ENCODE measurements around the gene LYPD8. TPM values are rescaled to one million over a fixed set of nuclear protein-coding genes. Genes with fewer than 3 reads are reported as not detected.

Gene LYPD8
- total and polyA plus RNA-seq, 2 donors (not counting 3 experiments of a cell fraction or from before 2014, with no cell fraction given) = not detected

- H3K4me2 ChIP-seq (ENCODE audit: insufficient read depth, low read length) = no peak within 1 kb of the TSS
- TF ChIP-seq CTCF (IDR thresholded peaks at IDR 0.05; ENCODE audit: extremely low read depth in 1 of 2, insufficient read depth in 1 of 2, low read depth in 1 of 2, low read length in 2 of 2) (no peak), GATA2 (IDR thresholded peaks at IDR 0.05; ENCODE audit: insufficient read depth, insufficient read length, low read depth, low read length) (no peak), MAX (IDR thresholded peaks at IDR 0.05; ENCODE audit: insufficient read depth, insufficient read length) (no peak)
- no peak within 1 kb of the TSS for H3K4me3 ChIP-seq (replicated peaks in 1 of 3; ENCODE audit: insufficient read depth in 1 of 3, low read depth in 1 of 3, low read length in 3 of 3)
- H3K4me1 ChIP-seq (ENCODE audit: control insufficient read depth, extremely low read depth, insufficient read depth, low read length) = no peaks in the 10 kb centered on the region
- H3K27ac ChIP-seq (ENCODE audit: insufficient read depth, low read depth, low read length) = no peak within 1 kb of the TSS
- no peaks in the 10 kb centered on the region for H3K27me3 ChIP-seq (ENCODE audit: control insufficient read depth in 2 of 2, insufficient read depth in 2 of 2, low read length in 2 of 2)
- H3K9me1 ChIP-seq (replicated peaks; ENCODE audit: control insufficient read depth, extremely low read depth, insufficient read depth, low read length) = no peaks in the 10 kb centered on the region
- dilution Hi-C loops (cut with MboI; ENCODE audit: extremely low pct_ligation_motif_present, low sequenced_read_pairs) = no loop called here
- intact Hi-C loops (cut with micrococcal nuclease) = no loop called here
- no peaks in the 10 kb centered on the region for H3K9me3 ChIP-seq (replicated peaks; ENCODE audit: control insufficient read depth, insufficient read depth, low read length)
- H3K36me3 ChIP-seq (ENCODE audit: control insufficient read depth in 2 of 2, extremely low read depth in 1 of 2, insufficient read depth in 2 of 2, low read length in 2 of 2) = no peaks in the 10 kb centered on the region
- H3K79me2 ChIP-seq (ENCODE audit: control insufficient read depth, insufficient read depth, low read length) = no peaks in the 10 kb centered on the region
- FAIRE-seq (no peak), DNase-seq (ENCODE audit: low read depth, low spot score) (no peak)
- no peaks in the 10 kb centered on the region for H4K20me1 ChIP-seq (replicated peaks; ENCODE audit: control insufficient read depth, extremely low read depth, insufficient read depth, low read length)
- no peak within 1 kb of the TSS for H2AFZ ChIP-seq (ENCODE audit: low read depth, low read length)
- H3K9ac ChIP-seq (replicated peaks; ENCODE audit: extremely low read depth, insufficient read depth, low read length) = no peak within 1 kb of the TSS
- POLR2A ChIA-PET = no interaction called here
- CTCF ChIA-PET = no interaction called here
- BruUV-seq (replicated peaks) = no TSS peak
Measured at GRCh38 chr1:248702714-248703113, 52.8 kb downstream of the LYPD8 start, which contains the start of gene OR14I1. Gene OR14I1, minus strand, starts transcription at chr1:248702766.

- H2AFZ ChIP-seq (ENCODE audit: low read depth, low read length) = no peak overlapping the region
- H3K4me1 ChIP-seq (ENCODE audit: control insufficient read depth, extremely low read depth, insufficient read depth, low read length) = no peaks in the 10 kb centered on the region
- ChIA-PET POLR2A (no interaction called here), CTCF (no interaction called here)
- no peaks in the 10 kb centered on the region for H4K20me1 ChIP-seq (replicated peaks; ENCODE audit: control insufficient read depth, extremely low read depth, insufficient read depth, low read length)
- no peak overlapping the region for H3K4me2 ChIP-seq (ENCODE audit: insufficient read depth, low read length)
- H3K27me3 ChIP-seq (ENCODE audit: control insufficient read depth in 2 of 2, insufficient read depth in 2 of 2, low read length in 2 of 2) = no peaks in the 10 kb centered on the region
- H3K36me3 ChIP-seq (ENCODE audit: control insufficient read depth in 2 of 2, extremely low read depth in 1 of 2, insufficient read depth in 2 of 2, low read length in 2 of 2) = no peaks in the 10 kb centered on the region
- no peak for FAIRE-seq
- no peaks in the 10 kb centered on the region for H3K79me2 ChIP-seq (ENCODE audit: control insufficient read depth, insufficient read depth, low read length)
- H3K9ac ChIP-seq (replicated peaks; ENCODE audit: extremely low read depth, insufficient read depth, low read length) = no peak overlapping the region
- H3K9me1 ChIP-seq (replicated peaks; ENCODE audit: control insufficient read depth, extremely low read depth, insufficient read depth, low read length) = no peaks in the 10 kb centered on the region
- dilution Hi-C loops (cut with MboI; ENCODE audit: extremely low pct_ligation_motif_present, low sequenced_read_pairs) (no loop called here), intact Hi-C loops (cut with micrococcal nuclease) (no loop called here)
- TF ChIP-seq POLR2A (IDR thresholded peaks at IDR 0.05; ENCODE audit: low read depth, low read length) = no peak
- no peak for TF ChIP-seq CTCF (IDR thresholded peaks at IDR 0.05; ENCODE audit: extremely low read depth in 1 of 2, insufficient read depth in 1 of 2, low read depth in 1 of 2, low read length in 2 of 2)
- no peak for TF ChIP-seq GATA2 (IDR thresholded peaks at IDR 0.05; ENCODE audit: insufficient read depth, insufficient read length, low read depth, low read length)
- TF ChIP-seq MYC (IDR thresholded peaks at IDR 0.05; ENCODE audit: low read depth, low read length) = no peak
- TF ChIP-seq EZH2 (IDR thresholded peaks at IDR 0.05; ENCODE audit: borderline replicate concordance, low read depth, low read length, severe bottlenecking) = no peak
- TF ChIP-seq JUN (IDR thresholded peaks at IDR 0.05; ENCODE audit: borderline replicate concordance, insufficient read depth, insufficient read length, low read depth) = no peak
- no peak for TF ChIP-seq POLR2AphosphoS5 (IDR thresholded peaks at IDR 0.05; ENCODE audit: insufficient read depth, low read depth, low read length)
- TF ChIP-seq MAX (IDR thresholded peaks at IDR 0.05; ENCODE audit: insufficient read depth, insufficient read length) = no peak
- TF ChIP-seq FOS (IDR thresholded peaks at IDR 0.05; ENCODE audit: borderline replicate concordance, insufficient read depth, low read length) = no peak
- no peak for DNase-seq (ENCODE audit: low read depth, low spot score)
- BruUV-seq (replicated peaks) = no TSS peak
- H3K27ac ChIP-seq (ENCODE audit: insufficient read depth, low read depth, low read length) = no peak overlapping the region
- peaks cover 4% of the 10 kb centered on the region for H3K9me3 ChIP-seq (replicated peaks; ENCODE audit: control insufficient read depth, insufficient read depth, low read length)
- no peak overlapping the region for H3K4me3 ChIP-seq (replicated peaks in 1 of 3; ENCODE audit: insufficient read depth in 1 of 3, low read depth in 1 of 3, low read length in 3 of 3)
Measured at GRCh38 chr1:248699099-248699498, 56.5 kb downstream of the LYPD8 start.

Measured in endothelial cell of umbilical vein (primary cell).